GM23338 (cell line): Measurements from ENCODE around the gene NPAS2.

ENCODE experiments used
- CREB1 ChIP-seq: fragments of 250-450 bp; sonication (Bioruptor Pico); IDR thresholded peaks from 2 replicates; pipeline ENCODE4 v1.5.0; 2020; ENCODE audit warnings: low read depth, mild to moderate bottlenecking, moderate library complexity
- EZH2 ChIP-seq: fragments of 200-600 bp; sonication (generic); IDR thresholded peaks from one replicate; pipeline ENCODE4 v1.8.0; 2017; ENCODE audit warnings: antibody characterized with exemption, mild to moderate bottlenecking, low read depth; ENCODE audit not compliant: unreplicated experiment
- EZH2phosphoT487 ChIP-seq: fragments of 200-600 bp; sonication (generic); IDR thresholded peaks from one replicate; pipeline ENCODE4 v1.8.1; 2018; ENCODE audit warnings: antibody characterized with exemption; ENCODE audit not compliant: unreplicated experiment
- JUNB ChIP-seq: IDR thresholded peaks from one replicate; pipeline ENCODE4 v1.6.1; 2016; ENCODE audit warnings: antibody characterized with exemption; ENCODE audit not compliant: unreplicated experiment
- POLR2AphosphoS5 ChIP-seq: IDR thresholded peaks from 2 replicates; pipeline ENCODE4 v1.6.1; 2016; ENCODE audit warnings: antibody characterized with exemption, low read depth
- TF ChIP-seq, protein P1 (sequence below), 2 experiments: fragments of 200-600 bp in 1 of 2; sonication (generic) in 1 of 2; conservative IDR thresholded peaks; 2 replicates each; pipeline versions ENCODE4 v1.5.1 to v1.6.1; 2016 to 2017; ENCODE audit warnings: antibody characterized with exemption in 2 of 2, low read depth in 2 of 2, mild to moderate bottlenecking in 2 of 2, moderate library complexity in 1 of 2
- TF ChIP-seq, protein P2 (sequence below): IDR thresholded peaks from one replicate; pipeline ENCODE4 v1.6.1; 2018; ENCODE audit warnings: antibody characterized with exemption; ENCODE audit not compliant: unreplicated experiment

DNA sequence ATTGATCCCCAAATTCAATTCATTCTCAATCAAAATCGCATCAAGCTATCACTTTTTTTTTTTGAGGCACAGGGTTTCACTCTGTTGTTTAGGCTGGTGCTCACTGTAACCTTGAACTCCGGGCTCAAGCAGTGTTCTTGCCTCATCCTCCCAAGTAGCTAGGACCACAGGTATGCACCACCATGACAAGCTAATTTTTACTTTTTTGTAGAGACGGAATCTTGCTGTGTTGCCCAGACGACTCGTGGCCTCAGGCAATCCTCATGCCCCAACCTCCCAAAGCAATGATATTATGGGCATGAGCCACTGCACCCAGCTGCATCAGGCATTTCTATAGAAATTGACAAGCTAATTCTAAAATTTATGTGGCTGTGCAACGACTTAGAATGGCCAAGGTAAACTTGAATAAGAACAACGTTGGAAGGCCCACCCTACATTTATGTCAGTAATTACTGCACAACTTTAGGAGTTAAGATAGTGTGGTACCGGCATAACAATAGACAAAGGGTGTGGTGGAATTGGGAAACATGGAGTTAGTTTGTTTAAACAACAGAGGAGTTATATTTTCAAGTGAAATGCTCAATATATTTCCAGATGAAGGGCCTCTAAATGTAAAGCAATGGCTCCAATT, 78.2 kb downstream of the NPAS2 start:
- TF ChIP-seq, protein P1, sequence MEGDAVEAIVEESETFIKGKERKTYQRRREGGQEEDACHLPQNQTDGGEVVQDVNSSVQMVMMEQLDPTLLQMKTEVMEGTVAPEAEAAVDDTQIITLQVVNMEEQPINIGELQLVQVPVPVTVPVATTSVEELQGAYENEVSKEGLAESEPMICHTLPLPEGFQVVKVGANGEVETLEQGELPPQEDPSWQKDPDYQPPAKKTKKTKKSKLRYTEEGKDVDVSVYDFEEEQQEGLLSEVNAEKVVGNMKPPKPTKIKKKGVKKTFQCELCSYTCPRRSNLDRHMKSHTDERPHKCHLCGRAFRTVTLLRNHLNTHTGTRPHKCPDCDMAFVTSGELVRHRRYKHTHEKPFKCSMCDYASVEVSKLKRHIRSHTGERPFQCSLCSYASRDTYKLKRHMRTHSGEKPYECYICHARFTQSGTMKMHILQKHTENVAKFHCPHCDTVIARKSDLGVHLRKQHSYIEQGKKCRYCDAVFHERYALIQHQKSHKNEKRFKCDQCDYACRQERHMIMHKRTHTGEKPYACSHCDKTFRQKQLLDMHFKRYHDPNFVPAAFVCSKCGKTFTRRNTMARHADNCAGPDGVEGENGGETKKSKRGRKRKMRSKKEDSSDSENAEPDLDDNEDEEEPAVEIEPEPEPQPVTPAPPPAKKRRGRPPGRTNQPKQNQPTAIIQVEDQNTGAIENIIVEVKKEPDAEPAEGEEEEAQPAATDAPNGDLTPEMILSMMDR (conservative IDR thresholded peaks at IDR 0.05; ENCODE audit: low read depth in 2 of 2) = no peak
- TF ChIP-seq EZH2 = no peak
- TF ChIP-seq JUNB = no peak
- TF ChIP-seq CREB1 (CRISPR knock-in tag) = no peak
- no peak for TF ChIP-seq EZH2phosphoT487
- TF ChIP-seq, protein P2, sequence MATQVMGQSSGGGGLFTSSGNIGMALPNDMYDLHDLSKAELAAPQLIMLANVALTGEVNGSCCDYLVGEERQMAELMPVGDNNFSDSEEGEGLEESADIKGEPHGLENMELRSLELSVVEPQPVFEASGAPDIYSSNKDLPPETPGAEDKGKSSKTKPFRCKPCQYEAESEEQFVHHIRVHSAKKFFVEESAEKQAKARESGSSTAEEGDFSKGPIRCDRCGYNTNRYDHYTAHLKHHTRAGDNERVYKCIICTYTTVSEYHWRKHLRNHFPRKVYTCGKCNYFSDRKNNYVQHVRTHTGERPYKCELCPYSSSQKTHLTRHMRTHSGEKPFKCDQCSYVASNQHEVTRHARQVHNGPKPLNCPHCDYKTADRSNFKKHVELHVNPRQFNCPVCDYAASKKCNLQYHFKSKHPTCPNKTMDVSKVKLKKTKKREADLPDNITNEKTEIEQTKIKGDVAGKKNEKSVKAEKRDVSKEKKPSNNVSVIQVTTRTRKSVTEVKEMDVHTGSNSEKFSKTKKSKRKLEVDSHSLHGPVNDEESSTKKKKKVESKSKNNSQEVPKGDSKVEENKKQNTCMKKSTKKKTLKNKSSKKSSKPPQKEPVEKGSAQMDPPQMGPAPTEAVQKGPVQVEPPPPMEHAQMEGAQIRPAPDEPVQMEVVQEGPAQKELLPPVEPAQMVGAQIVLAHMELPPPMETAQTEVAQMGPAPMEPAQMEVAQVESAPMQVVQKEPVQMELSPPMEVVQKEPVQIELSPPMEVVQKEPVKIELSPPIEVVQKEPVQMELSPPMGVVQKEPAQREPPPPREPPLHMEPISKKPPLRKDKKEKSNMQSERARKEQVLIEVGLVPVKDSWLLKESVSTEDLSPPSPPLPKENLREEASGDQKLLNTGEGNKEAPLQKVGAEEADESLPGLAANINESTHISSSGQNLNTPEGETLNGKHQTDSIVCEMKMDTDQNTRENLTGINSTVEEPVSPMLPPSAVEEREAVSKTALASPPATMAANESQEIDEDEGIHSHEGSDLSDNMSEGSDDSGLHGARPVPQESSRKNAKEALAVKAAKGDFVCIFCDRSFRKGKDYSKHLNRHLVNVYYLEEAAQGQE = no peak
- TF ChIP-seq POLR2AphosphoS5 = no peak
